DOHH2 (cell line): ENCODE data around the gene CARD6.
A peak's percentile ranks its signal among the peaks of the same experiment; 100 is the strongest.
"Not testable (repeated sequence)": the region's sequence is repeated elsewhere in the genome, so short reads cannot be mapped to it uniquely, and the experiment has no call there.

Experiments used
- H3F3A ChIP-seq: fragments of 200-600 bp; sonication (generic), shearing (Covaris generic); 2 replicates; pipeline ENCODE4 v1.6.0; 2016; ENCODE audit warnings: antibody characterized with exemption, mild to moderate bottlenecking; ENCODE audit not compliant: control insufficient read depth, insufficient read depth
- H3K27ac ChIP-seq: fragments of 200-600 bp; sonication (generic); 2 replicates; pipeline ENCODE4 v1.5.1; 2014; ENCODE audit warnings: low read depth, mild to moderate bottlenecking, low read length, moderate library complexity
- H3K27me3 ChIP-seq: fragments of 200-600 bp; sonication (generic); 2 replicates; pipeline ENCODE4 v1.6.1; 2014; ENCODE audit warnings: mild to moderate bottlenecking, low read length, mixed read lengths; ENCODE audit not compliant: control insufficient read depth
- H3K36me3 ChIP-seq: fragments of 200-600 bp; sonication (generic); 2 replicates; pipeline ENCODE4 v1.6.1; 2014; ENCODE audit warnings: mild to moderate bottlenecking, low read length, moderate library complexity, mixed read lengths; ENCODE audit not compliant: control insufficient read depth
- H3K4me1 ChIP-seq: fragments of 200-600 bp; sonication (generic); 2 replicates; pipeline ENCODE4 v1.6.1; 2014; ENCODE audit warnings: mild to moderate bottlenecking, low read length, mixed read lengths; ENCODE audit not compliant: control insufficient read depth
- H3K4me2 ChIP-seq: fragments of 200-600 bp; sonication (generic); 2 replicates; pipeline ENCODE4 v1.6.0; 2014; ENCODE audit warnings: mild to moderate bottlenecking, low read length, moderate library complexity
- H3K4me3 ChIP-seq: fragments of 200-600 bp; sonication (generic); 2 replicates; pipeline ENCODE4 v1.5.1; 2014; ENCODE audit warnings: mild to moderate bottlenecking, low read length, mixed read lengths
- H3K79me2 ChIP-seq: fragments of 200-600 bp; sonication (generic); 2 replicates; pipeline ENCODE4 v1.6.1; 2014; ENCODE audit warnings: mild to moderate bottlenecking, low read length, mixed read lengths; ENCODE audit not compliant: control insufficient read depth
- H3K9me2 ChIP-seq: fragments of 200-600 bp; sonication (generic); replicated peaks from 2 replicates; pipeline ENCODE4 v1.6.1; 2014; ENCODE audit warnings: mild to moderate bottlenecking, low read length, mixed read lengths; ENCODE audit not compliant: control insufficient read depth
- H3K9me3 ChIP-seq: fragments of 200-600 bp; sonication (generic); 2 replicates; pipeline ENCODE4 v1.6.1; 2014; ENCODE audit warnings: antibody characterized with exemption, low read length, mixed read lengths; ENCODE audit not compliant: control insufficient read depth, insufficient read depth
- H4K20me1 ChIP-seq: fragments of 200-600 bp; sonication (generic); 2 replicates; pipeline ENCODE4 v1.6.0; 2014; ENCODE audit warnings: low read depth, mild to moderate bottlenecking, antibody characterized with exemption, low read length, moderate library complexity; ENCODE audit not compliant: control insufficient read depth, insufficient read depth
- CTCF ChIP-seq: fragments of 200-600 bp; sonication (generic); IDR thresholded peaks from one replicate; pipeline ENCODE4 v1.5.1; 2014; ENCODE audit warnings: antibody characterized with exemption, mild to moderate bottlenecking, low read depth, low read length; ENCODE audit not compliant: poor library complexity, severe bottlenecking
- EZH2phosphoT487 ChIP-seq: fragments of 200-600 bp; sonication (generic); IDR thresholded peaks from 2 replicates; pipeline ENCODE4 v1.6.1; 2017; ENCODE audit warnings: borderline replicate concordance, mild to moderate bottlenecking, antibody characterized with exemption, low read length, moderate library complexity, mixed read lengths

The CARD6 gene

GRCh38 chr5:40877371-40877988, 36.3 kb downstream of the CARD6 start:
- H3K36me3 ChIP-seq = no peaks in the 10 kb centered on the region
- no peak overlapping the region for H3K27ac ChIP-seq
- no peaks in the 10 kb centered on the region for H3K27me3 ChIP-seq
- no peaks in the 10 kb centered on the region for H3F3A ChIP-seq
- no peaks in the 10 kb centered on the region for H3K4me1 ChIP-seq
- no peak overlapping the region for H3K4me3 ChIP-seq
- no peaks in the 10 kb centered on the region for H4K20me1 ChIP-seq
- no peak overlapping the region for H3K4me2 ChIP-seq
- no peaks in the 10 kb centered on the region for H3K79me2 ChIP-seq
- TF ChIP-seq EZH2phosphoT487 = no peak
- TF ChIP-seq CTCF = no peak
- H3K9me3 ChIP-seq = no peaks in the 10 kb centered on the region
- no peaks in the 10 kb centered on the region for H3K9me2 ChIP-seq

- no peaks in the 10 kb centered on the region for H3K36me3 ChIP-seq
- H3K4me2 ChIP-seq = no peak overlapping the region
Observed at GRCh38 chr5:40879163-40879942, 38.2 kb downstream of the CARD6 start.

GRCh38 chr5:40882291-40882690, 41.1 kb downstream of the CARD6 start:
- Histone ChIP-seq H3K36me3 (no peaks in the 10 kb centered on the region), H3K79me2 (no peaks in the 10 kb centered on the region), H3K9me2 (no peaks in the 10 kb centered on the region), H3K4me1 (no peaks in the 10 kb centered on the region), H3K4me2 (no peak overlapping the region), H3F3A (no peaks in the 10 kb centered on the region), H3K4me3 (no peak overlapping the region), H3K27ac (no peak overlapping the region), H3K27me3 (0 out of 2 replicates have a peak, but pooled peaks cover 3% of the 10 kb centered on the region), H4K20me1 (no peaks in the 10 kb centered on the region), H3K9me3 (no peaks in the 10 kb centered on the region)
- TF ChIP-seq CTCF (no peak), EZH2phosphoT487 (no peak)

More at GRCh38 chr5:40879163-40879942, 38.2 kb downstream of the CARD6 start:
- no peaks in the 10 kb centered on the region for H4K20me1 ChIP-seq
- no peaks in the 10 kb centered on the region for H3K9me2 ChIP-seq
- H3K79me2 ChIP-seq = no peaks in the 10 kb centered on the region
- no peak overlapping the region for H3K4me3 ChIP-seq
- no peaks in the 10 kb centered on the region for H3F3A ChIP-seq
- no peak overlapping the region for H3K27ac ChIP-seq
- no peaks in the 10 kb centered on the region for H3K9me3 ChIP-seq
- 0 out of 2 replicates have a peak, but pooled peaks cover under 1% of the 10 kb centered on the region for H3K27me3 ChIP-seq
- TF ChIP-seq EZH2phosphoT487 (no peak), CTCF (peak; percentile 59)
- no peaks in the 10 kb centered on the region for H3K4me1 ChIP-seq

GRCh38 chr5:40883051-40883450, 41.9 kb downstream of the CARD6 start:
- not testable (repeated sequence) for H3K27me3 ChIP-seq, H3F3A ChIP-seq, H3K79me2 ChIP-seq, H3K36me3 ChIP-seq, H3K27ac ChIP-seq, H3K4me3 ChIP-seq, H3K4me2 ChIP-seq, H3K9me2 ChIP-seq, H3K4me1 ChIP-seq, H3K9me3 ChIP-seq, H4K20me1 ChIP-seq

GRCh38 chr5:40895440-40896425, 54.6 kb downstream of the CARD6 start:
- not testable (repeated sequence) for H3K27ac ChIP-seq, H3K4me2 ChIP-seq, H3K36me3 ChIP-seq, H3K4me1 ChIP-seq, H4K20me1 ChIP-seq, H3K27me3 ChIP-seq, H3K9me2 ChIP-seq, H3K9me3 ChIP-seq, H3K4me3 ChIP-seq, H3F3A ChIP-seq, H3K79me2 ChIP-seq
